Effector memory CD4-positive, alpha-beta T cell (primary cell): ENCODE results near the gene RGR.

ENCODE experiments used
- DNase-seq, 3 donors: peaks; one replicate each; pipeline ENCODE4 v3.0.0-alpha.2; 2020
- H3K27ac ChIP-seq: 2 replicates; pipeline ENCODE4 v1.7.0; 2013; ENCODE audit warnings: mild to moderate bottlenecking, low read length, moderate library complexity; ENCODE audit not compliant: insufficient read depth, poor library complexity, severe bottlenecking
- H3K27me3 ChIP-seq: replicated peaks from 2 replicates; pipeline ENCODE4 v1.7.0; 2013; ENCODE audit warnings: mild to moderate bottlenecking, low read length; ENCODE audit not compliant: insufficient read depth, control insufficient read depth, poor library complexity, severe bottlenecking
- H3K36me3 ChIP-seq: 2 replicates; pipeline ENCODE4 v1.7.0; 2013; ENCODE audit warnings: mild to moderate bottlenecking, low read length, moderate library complexity; ENCODE audit not compliant: control insufficient read depth, insufficient read depth
- H3K4me1 ChIP-seq: 2 replicates; pipeline ENCODE4 v1.7.0; 2013; ENCODE audit warnings: low read length, mild to moderate bottlenecking; ENCODE audit not compliant: control insufficient read depth, insufficient read depth, poor library complexity, severe bottlenecking
- H3K4me3 ChIP-seq: 2 replicates; pipeline ENCODE4 v1.7.0; 2013; ENCODE audit warnings: low read length, low read depth, mild to moderate bottlenecking; ENCODE audit not compliant: insufficient read depth, poor library complexity, severe bottlenecking
- H3K9me3 ChIP-seq: 2 replicates; pipeline ENCODE4 v1.7.0; 2013; ENCODE audit warnings: mild to moderate bottlenecking, low read length, moderate library complexity; ENCODE audit not compliant: control insufficient read depth
- total RNA-seq, 3 donors: gene quantifications; one replicate each; lab custom pipeline; 2026; lab: John Stamatoyannopoulos, UW

The RGR gene
- total RNA-seq, result 0 reads per million in 3 donors

- no peak within 1 kb of the TSS for H3K27ac ChIP-seq
- no peaks in the 10 kb centered on the region for H3K4me1 ChIP-seq
- H3K9me3 ChIP-seq, result no peaks in the 10 kb centered on the region
- no peak for DNase-seq
- H3K27me3 ChIP-seq, result no peaks in the 10 kb centered on the region
- no peak within 1 kb of the TSS for H3K4me3 ChIP-seq
- no peaks in the 10 kb centered on the region for H3K36me3 ChIP-seq
Observed at GRCh38 chr10:84244651-84245270, at the start of gene RGR. RGR (plus strand) TSS chr10:84245053; CDS start chr10:84245091, 38 bp downstream.

DNA sequence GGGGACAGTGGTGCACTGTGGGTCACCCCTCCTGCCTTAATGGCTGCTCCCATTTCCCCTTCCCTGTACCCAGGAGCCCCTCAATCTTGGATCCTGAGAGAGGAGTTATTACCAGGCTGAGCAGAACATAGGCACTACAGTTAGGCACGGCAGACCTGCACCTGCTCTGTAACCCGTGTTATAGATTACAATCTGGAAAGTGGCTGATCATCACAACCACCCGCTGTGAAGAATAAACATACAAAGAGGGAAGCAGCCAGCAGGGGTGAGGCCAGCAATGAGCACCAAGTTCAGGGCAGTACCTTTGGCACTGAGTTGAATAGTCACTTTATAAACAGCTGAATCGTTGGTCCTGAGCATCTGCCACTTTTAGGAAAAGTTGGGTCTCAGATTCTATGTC lies 48.8 kb upstream of the RGR start:
- H3K36me3 ChIP-seq, result no peaks in the 10 kb centered on the region
- no peak overlapping the region for H3K4me3 ChIP-seq
- peaks cover 5% of the 10 kb centered on the region for H3K4me1 ChIP-seq
- no peaks in the 10 kb centered on the region for H3K9me3 ChIP-seq
- H3K27me3 ChIP-seq, result peaks cover 16% of the 10 kb centered on the region
- no peak for DNase-seq
- no peak overlapping the region for H3K27ac ChIP-seq

GRCh38 chr10:84196941-84197340 lies 47.9 kb upstream of the RGR start:
- Histone ChIP-seq H3K4me1 (peaks cover 5% of the 10 kb centered on the region), H3K9me3 (no peaks in the 10 kb centered on the region), H3K27ac (no peak overlapping the region), H3K36me3 (no peaks in the 10 kb centered on the region), H3K27me3 (peaks cover 16% of the 10 kb centered on the region), H3K4me3 (no peak overlapping the region)
- no peak for DNase-seq

DNA sequence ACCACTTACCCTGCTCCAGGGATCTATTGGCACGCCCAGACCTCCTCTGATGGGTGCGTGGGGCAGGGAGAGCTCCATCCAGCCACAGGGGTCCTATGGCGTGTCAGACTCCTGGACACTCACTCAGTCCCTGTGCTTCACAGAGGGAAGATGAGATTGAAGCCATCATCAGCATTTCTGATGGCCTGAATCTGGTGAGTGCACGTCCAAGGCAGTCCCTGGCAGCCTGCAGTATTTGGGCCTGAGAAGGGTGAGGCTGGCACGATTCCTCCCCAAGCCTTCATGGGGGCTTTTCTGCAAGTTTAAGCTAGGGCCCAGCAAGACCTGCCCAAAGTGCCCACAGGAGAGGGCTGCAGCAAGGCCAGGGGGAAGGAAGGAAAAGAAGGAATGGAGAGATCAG lies 47.2 kb upstream of the RGR start:
- H3K27me3 ChIP-seq, result peaks cover 16% of the 10 kb centered on the region
- DNase-seq, result no peak

DNA sequence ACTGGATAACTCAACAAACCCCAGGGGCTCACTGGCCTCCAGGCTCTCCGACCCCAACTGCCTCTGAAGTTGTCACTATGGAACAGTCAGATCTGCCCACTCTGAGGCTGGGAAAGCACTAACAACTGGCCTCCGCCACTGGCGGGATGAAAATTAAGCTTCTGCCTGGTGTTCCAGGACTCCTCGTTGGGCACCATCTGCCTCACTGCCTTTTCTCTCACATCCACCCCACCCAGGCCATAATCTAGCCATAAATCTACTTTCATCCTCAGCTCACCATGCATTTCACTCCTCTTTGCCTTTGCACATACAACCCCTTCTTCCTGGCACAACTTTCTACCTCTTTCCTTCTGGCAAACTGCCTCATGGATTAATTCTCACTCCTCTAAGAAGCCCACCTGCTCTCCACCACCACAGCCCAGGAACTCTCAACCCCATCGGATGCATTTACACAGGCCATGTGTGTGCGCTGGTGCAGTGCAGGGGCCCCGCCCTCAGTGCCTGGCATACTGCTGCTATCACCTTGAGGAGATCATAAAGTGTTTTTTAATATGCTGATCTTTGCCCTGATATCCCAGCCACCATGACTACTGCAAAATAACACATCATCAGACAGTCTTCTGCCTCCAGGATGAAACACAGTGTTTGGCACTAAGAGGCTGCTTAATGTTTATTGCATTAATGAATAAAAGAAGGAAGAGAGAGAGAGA lies 46.5 kb upstream of the RGR start:
- Histone ChIP-seq H3K4me3 (no peak overlapping the region), H3K9me3 (no peaks in the 10 kb centered on the region), H3K27me3 (peaks cover 16% of the 10 kb centered on the region), H3K4me1 (peaks cover 5% of the 10 kb centered on the region), H3K27ac (no peak overlapping the region), H3K36me3 (no peaks in the 10 kb centered on the region)
- no peak for DNase-seq

More for the DNA sequence above, 47.2 kb upstream of the RGR start:
- no peak overlapping the region for H3K4me3 ChIP-seq
- peaks cover 5% of the 10 kb centered on the region for H3K4me1 ChIP-seq
- no peak overlapping the region for H3K27ac ChIP-seq
- H3K36me3 ChIP-seq, result no peaks in the 10 kb centered on the region
- no peaks in the 10 kb centered on the region for H3K9me3 ChIP-seq

DNA sequence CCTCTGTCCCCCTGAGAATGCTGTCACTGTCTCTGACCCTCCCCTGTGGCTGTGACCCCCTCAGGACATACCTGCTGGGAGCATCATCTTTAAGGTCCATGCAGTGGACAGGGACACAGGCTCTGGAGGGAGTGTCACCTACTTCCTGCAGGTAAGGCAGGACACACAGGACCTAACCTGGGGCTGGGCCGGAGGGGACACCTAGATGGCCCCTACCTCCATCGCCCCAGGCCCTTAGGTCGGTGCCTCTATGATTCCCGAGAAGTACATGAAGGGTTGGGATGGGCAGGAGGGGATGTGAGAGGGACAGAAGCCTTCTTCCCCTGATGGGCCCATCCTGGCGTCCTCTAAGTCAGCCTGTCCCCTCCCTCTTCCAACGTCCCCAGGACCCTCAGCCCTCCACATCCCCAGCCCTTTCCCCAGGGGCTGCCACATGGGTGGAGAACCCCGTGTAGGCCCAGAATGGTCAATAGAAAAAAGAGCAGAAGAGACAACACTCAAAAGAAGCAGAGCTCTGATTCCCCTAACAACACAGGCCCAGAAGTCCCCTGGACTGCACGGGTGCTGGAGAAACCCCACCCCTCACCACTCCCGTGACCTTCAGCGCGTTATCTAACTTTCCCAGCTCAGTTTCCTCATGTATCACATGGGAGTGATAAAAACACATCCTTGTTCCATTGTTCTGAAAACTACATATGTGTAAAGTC lies 44.2 kb upstream of the RGR start:
- Histone ChIP-seq H3K27ac (no peak overlapping the region), H3K4me3 (no peak overlapping the region), H3K9me3 (no peaks in the 10 kb centered on the region), H3K36me3 (no peaks in the 10 kb centered on the region), H3K27me3 (no peaks in the 10 kb centered on the region), H3K4me1 (no peaks in the 10 kb centered on the region)
- DNase-seq, result no peak

GRCh38 chr10:84201244-84201606 lies 43.6 kb upstream of the RGR start:
- H3K4me3 ChIP-seq, result no peak overlapping the region
- H3K9me3 ChIP-seq, result no peaks in the 10 kb centered on the region
- H3K27me3 ChIP-seq, result no peaks in the 10 kb centered on the region
- H3K4me1 ChIP-seq, result no peaks in the 10 kb centered on the region
- DNase-seq, result no peak
- no peaks in the 10 kb centered on the region for H3K36me3 ChIP-seq
- no peak overlapping the region for H3K27ac ChIP-seq

GRCh38 chr10:84201682-84202081 lies 43.2 kb upstream of the RGR start:
- no peaks in the 10 kb centered on the region for H3K4me1 ChIP-seq

GRCh38 chr10:84202349-84202748 lies 42.5 kb upstream of the RGR start:
- Histone ChIP-seq H3K4me1 (no peaks in the 10 kb centered on the region), H3K27me3 (no peaks in the 10 kb centered on the region), H3K27ac (no peak overlapping the region), H3K9me3 (no peaks in the 10 kb centered on the region), H3K4me3 (no peak overlapping the region), H3K36me3 (no peaks in the 10 kb centered on the region)
- no peak for DNase-seq

More at GRCh38 chr10:84201682-84202081, 43.2 kb upstream of the RGR start:
- Histone ChIP-seq H3K36me3 (no peaks in the 10 kb centered on the region), H3K9me3 (no peaks in the 10 kb centered on the region), H3K27ac (no peak overlapping the region), H3K4me3 (no peak overlapping the region), H3K27me3 (no peaks in the 10 kb centered on the region)
- DNase-seq, result no peak

- no peaks in the 10 kb centered on the region for H3K36me3 ChIP-seq
- H3K4me1 ChIP-seq, result no peaks in the 10 kb centered on the region
- DNase-seq, result no peak
- H3K27ac ChIP-seq, result no peak overlapping the region
- no peak overlapping the region for H3K4me3 ChIP-seq
- H3K9me3 ChIP-seq, result no peaks in the 10 kb centered on the region
- no peaks in the 10 kb centered on the region for H3K27me3 ChIP-seq
Observed at GRCh38 chr10:84204122-84204521, 40.7 kb upstream of the RGR start.
